ENCODE measurements around the gene OFD1.

OFD1 gene

DNA sequence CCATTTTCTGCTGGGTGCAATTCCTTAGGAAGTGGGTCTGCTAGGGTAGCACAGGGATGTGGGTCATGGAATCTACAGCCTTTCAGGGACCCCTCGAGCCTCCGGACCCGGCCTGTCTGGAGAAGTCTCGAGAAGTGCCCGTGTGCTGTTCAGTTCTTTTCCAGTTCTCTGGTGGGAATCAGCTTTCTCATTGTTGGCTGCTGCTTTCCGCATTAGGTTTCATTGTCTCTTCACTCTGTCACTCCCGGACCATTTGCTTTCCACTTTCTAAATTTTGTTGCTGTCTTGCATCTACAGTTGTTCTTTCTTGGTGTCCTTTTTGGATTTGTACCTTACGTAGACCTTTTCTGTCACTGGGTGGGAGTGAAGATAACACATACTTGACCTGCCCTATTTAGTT is 39.6 kb upstream of the OFD1 start:
- no peak for DNase-seq (ENCODE audit: low read depth)
- TF ChIP-seq, protein P1, sequence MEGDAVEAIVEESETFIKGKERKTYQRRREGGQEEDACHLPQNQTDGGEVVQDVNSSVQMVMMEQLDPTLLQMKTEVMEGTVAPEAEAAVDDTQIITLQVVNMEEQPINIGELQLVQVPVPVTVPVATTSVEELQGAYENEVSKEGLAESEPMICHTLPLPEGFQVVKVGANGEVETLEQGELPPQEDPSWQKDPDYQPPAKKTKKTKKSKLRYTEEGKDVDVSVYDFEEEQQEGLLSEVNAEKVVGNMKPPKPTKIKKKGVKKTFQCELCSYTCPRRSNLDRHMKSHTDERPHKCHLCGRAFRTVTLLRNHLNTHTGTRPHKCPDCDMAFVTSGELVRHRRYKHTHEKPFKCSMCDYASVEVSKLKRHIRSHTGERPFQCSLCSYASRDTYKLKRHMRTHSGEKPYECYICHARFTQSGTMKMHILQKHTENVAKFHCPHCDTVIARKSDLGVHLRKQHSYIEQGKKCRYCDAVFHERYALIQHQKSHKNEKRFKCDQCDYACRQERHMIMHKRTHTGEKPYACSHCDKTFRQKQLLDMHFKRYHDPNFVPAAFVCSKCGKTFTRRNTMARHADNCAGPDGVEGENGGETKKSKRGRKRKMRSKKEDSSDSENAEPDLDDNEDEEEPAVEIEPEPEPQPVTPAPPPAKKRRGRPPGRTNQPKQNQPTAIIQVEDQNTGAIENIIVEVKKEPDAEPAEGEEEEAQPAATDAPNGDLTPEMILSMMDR (conservative IDR thresholded peaks at IDR 0.05; ENCODE audit: control insufficient read depth, insufficient read depth, low read depth, low read length), result no peak
- H3K4me3 ChIP-seq (ENCODE audit: control insufficient read depth, low read depth, low read length), result no peak overlapping the region

DNA sequence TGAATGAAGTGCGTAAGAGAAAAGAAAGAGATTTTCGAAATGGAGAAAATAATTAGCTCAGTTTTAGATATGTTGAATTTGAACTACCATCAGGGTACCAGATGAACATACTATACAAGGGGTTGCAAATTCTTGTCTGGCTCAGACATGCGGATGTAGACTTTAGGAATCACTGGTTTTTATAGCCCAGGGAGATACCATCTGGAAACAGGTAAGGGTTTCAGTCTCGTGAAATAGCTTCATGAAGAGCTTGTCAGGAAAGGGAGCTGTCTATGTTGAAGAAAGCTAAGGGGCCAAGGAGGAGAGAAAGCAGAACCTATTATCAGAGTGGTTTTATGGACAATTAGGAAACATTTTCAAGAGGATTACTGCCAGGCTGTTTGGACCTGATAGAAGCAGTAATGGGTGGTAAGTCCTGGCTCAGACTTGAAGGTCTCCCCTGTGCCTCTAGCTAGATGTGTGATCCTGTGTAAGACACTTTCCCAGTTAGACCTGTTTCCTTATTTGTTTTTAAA is 38.9 kb upstream of the OFD1 start:
- no peak for DNase-seq (ENCODE audit: low read depth)
- TF ChIP-seq, protein P1 (conservative IDR thresholded peaks at IDR 0.05; ENCODE audit: control insufficient read depth, insufficient read depth, low read depth, low read length), result no peak
- H3K4me3 ChIP-seq (ENCODE audit: control insufficient read depth, low read depth, low read length), result no peak overlapping the region

DNA sequence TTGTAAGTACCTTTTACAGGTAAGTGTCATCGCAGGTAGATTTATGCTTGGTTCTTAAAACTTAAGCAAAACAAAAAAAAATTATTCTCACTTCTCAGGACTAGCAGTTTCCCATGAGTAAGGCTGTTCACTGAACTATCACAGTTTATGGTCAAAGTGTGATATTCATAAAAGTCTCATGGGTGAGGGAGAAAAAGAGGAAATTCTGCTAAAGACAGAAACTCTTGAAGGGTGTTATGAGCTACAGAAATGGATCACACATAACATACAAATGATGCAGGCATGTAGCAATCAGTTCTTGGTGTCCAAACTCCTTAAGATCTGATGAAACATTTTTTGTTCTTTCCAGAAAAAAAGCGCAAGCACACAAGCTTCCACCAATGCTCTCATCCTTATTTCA is 37.1 kb upstream of the OFD1 start:
- TF ChIP-seq, protein P1 (conservative IDR thresholded peaks at IDR 0.05; ENCODE audit: control insufficient read depth, insufficient read depth, low read depth, low read length), result no peak
- H3K4me3 ChIP-seq (ENCODE audit: control insufficient read depth, low read depth, low read length), result no peak overlapping the region
- DNase-seq (ENCODE audit: low read depth), result peak; percentile 25

DNA sequence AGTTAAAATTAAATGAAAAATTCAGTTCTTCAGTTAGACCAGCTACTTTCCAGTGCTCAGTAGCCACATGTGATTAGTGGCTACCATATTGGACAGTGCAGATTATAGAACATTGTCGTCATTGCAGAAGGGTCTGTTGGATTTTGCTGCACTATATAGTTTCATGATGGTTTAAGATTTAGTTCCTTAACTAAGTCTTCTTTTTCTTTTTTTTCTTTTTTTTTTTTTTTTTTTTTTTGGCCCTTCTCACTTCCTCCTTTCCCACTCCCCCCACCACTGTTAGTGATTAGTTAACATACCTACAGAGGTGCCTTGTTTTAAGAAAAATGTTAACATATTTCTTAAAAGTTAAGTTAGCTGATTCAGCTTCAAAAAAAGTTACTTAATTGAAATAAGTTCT is 36.6 kb upstream of the OFD1 start:
- DNase-seq (ENCODE audit: low read depth), result no peak
- H3K4me3 ChIP-seq (ENCODE audit: control insufficient read depth, low read depth, low read length), result no peak overlapping the region
- TF ChIP-seq, protein P1 (conservative IDR thresholded peaks at IDR 0.05; ENCODE audit: control insufficient read depth, insufficient read depth, low read depth, low read length), result no peak

DNA sequence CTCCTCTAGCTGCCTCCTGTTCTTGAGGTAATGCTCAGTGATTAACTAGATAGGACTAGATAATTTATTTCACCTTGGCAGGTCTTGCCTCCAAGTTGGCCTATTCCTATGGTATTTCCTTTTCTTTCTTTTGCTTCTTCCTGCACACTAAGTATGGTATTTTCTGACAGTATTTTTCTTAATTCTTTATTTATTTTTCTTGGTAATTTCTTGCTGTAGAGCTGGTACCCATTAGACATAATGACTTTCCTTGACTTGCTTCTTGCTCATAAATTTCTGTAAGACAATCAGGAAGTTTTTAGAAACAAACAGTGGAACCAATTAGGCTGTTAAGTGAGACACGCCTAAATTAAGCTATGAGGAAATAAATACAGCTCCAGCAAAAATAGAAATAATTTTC is 36.1 kb upstream of the OFD1 start:
- no peak for DNase-seq (ENCODE audit: low read depth)
- TF ChIP-seq, protein P1 (conservative IDR thresholded peaks at IDR 0.05; ENCODE audit: control insufficient read depth, insufficient read depth, low read depth, low read length), result no peak
- H3K4me3 ChIP-seq (ENCODE audit: control insufficient read depth, low read depth, low read length), result no peak overlapping the region

DNA sequence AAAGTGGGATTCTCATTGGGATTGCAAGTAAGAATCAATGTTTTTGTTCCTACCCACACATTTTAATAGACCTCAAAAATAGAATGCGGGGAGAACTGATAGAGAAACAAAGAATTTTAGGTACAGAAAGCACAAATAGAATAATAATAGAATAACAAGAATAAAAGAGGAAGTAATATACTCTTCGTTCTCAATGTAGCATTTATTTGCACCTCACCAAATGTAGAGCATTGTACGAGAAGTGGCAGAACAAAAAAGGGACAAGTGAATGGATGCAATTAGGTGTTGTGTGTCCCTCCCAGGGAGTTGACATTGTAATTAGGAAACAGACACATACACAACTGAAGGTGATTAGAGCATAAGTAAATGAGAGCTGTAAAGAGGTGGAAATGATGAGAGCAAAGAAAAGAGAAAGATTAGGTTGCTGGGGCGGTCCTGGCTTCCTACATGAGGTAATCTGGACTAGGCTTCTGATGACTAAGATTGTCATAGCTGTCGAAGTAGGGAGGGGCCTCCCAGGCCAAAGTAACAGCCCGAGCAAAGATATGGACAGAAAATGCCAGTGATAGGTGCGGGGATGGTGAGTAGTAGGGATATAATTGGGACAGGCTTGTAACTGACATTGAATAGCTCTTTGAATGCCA is 35.2 kb upstream of the OFD1 start:
- DNase-seq (ENCODE audit: low read depth), result peak; percentile 46
- H3K4me3 ChIP-seq (ENCODE audit: control insufficient read depth, low read depth, low read length), result no peak overlapping the region
- TF ChIP-seq, protein P1 (conservative IDR thresholded peaks at IDR 0.05; ENCODE audit: control insufficient read depth, insufficient read depth, low read depth, low read length), result no peak
